K562 (cell line): ENCODE data around the gene MTA1. TPM values are rescaled to one million over a fixed set of nuclear protein-coding genes. Genes with fewer than 3 reads are reported as not detected.

Source experiments
- ATAC-seq: fragments of 200-7000 bp; cut with Tn5 transposase; 3 replicates; pipeline ENCODE4 v1.9.1; 2020; ENCODE audit warnings: moderate library complexity
- BruUV-seq: library from RNA; stranded (reverse); fragments of 400-500 nt; replicated peaks from 2 replicates; lab custom pipeline; 2021; lab: Mats Ljungman, UMichigan
- CTCF ChIA-PET: fragments of 300-600 bp; formaldehyde crosslinking; extraction: SDS; loops from one replicate; lab custom pipeline; 2021; ENCODE audit warnings: low intra/inter-chr PET ratio; lab: Yijun Ruan, JAX
- POLR2A ChIA-PET: fragments of 300-600, 350-650 bp; sonication (Branson Sonifier 250); formaldehyde crosslinking; extraction: SDS; loops from one replicate; lab custom pipeline; 2021; ENCODE audit warnings: antibody characterized with exemption, inconsistent platforms; lab: Yijun Ruan, JAX
- DNase-seq, 4 experiments: peaks; one replicate each; pipeline versions ENCODE4 v3.0.0 to v3.0.0-alpha.2; 2011 to 2018; ENCODE audit warnings: low spot score in 3 of 4, mixed read lengths in 3 of 4; ENCODE audit errors: extremely low read depth in 1 of 4
- FAIRE-seq: peaks from 2 replicates; lab custom pipeline; 2011; peaks lifted over from hg19 to GRCh38; lab: Jason Lieb, UNC
- H2AFZ ChIP-seq: 2 replicates; pipeline ENCODE4 v1.6.0; 2011; ENCODE audit warnings: low read depth, low read length, control low read depth, inconsistent platforms
- H3K27ac ChIP-seq: fragments of 200-600 bp; 3 replicates; pipeline ENCODE4 v1.8.0; 2011; ENCODE audit warnings: low read depth, mild to moderate bottlenecking, control low read depth, inconsistent platforms, low read length, moderate library complexity, mixed read lengths; ENCODE audit errors: extremely low read depth
- H3K27me3 ChIP-seq, 2 experiments: fragments of 300-600 bp in 1 of 2; 2 replicates in 1 of 2; 3 replicates in 1 of 2; pipeline versions ENCODE4 v1.6.0 to v1.8.0; 2011; ENCODE audit warnings: inconsistent platforms in 2 of 2, low read length in 2 of 2, mild to moderate bottlenecking in 1 of 2, mixed read lengths in 1 of 2, moderate library complexity in 1 of 2; ENCODE audit not compliant: control insufficient read depth in 2 of 2, insufficient read depth in 2 of 2
- H3K36me3 ChIP-seq: fragments of 300-600 bp; 3 replicates; pipeline ENCODE4 v1.8.0; 2011; ENCODE audit warnings: mild to moderate bottlenecking, low read length, inconsistent platforms; ENCODE audit not compliant: control insufficient read depth, insufficient read depth
- H3K4me1 ChIP-seq, 2 experiments: fragments of 200-600 bp in 1 of 2; replicated peaks in 1 of 2; 2 replicates in 1 of 2; 3 replicates in 1 of 2; pipeline versions ENCODE4 v1.5.1 to v1.8.0; 2011; ENCODE audit warnings: inconsistent platforms in 2 of 2, low read length in 2 of 2, mild to moderate bottlenecking in 1 of 2, mixed read lengths in 1 of 2, moderate library complexity in 1 of 2; ENCODE audit not compliant: control insufficient read depth in 2 of 2, insufficient read depth in 2 of 2
- H3K4me2 ChIP-seq: 2 replicates; pipeline ENCODE4 v1.6.1; 2011; ENCODE audit warnings: low read length, control low read depth, inconsistent platforms, mixed read lengths; ENCODE audit not compliant: insufficient read depth
- H3K4me3 ChIP-seq: fragments of 200-600 bp; sonication (generic), shearing (Covaris generic); 2 replicates; pipeline ENCODE4 v1.5.1; 2016; ENCODE audit warnings: control low read depth, inconsistent platforms
- H3K79me2 ChIP-seq: fragments of 200-600 bp; 3 replicates; pipeline ENCODE4 v1.8.0; 2011; ENCODE audit warnings: low read length, inconsistent platforms; ENCODE audit not compliant: control insufficient read depth, insufficient read depth
- H3K9ac ChIP-seq, 2 experiments: 2 replicates each; pipeline versions ENCODE4 v1.6.0 to v1.6.1; 2011; ENCODE audit warnings: low read depth in 2 of 2, low read length in 2 of 2, control low read depth in 1 of 2, inconsistent platforms in 1 of 2, mild to moderate bottlenecking in 1 of 2, mixed read lengths in 1 of 2; ENCODE audit not compliant: insufficient read depth in 1 of 2
- H3K9me1 ChIP-seq: one replicate; pipeline ENCODE4 v1.6.0; 2011; ENCODE audit warnings: inconsistent platforms, mild to moderate bottlenecking, low read length, moderate library complexity; ENCODE audit not compliant: control insufficient read depth, insufficient read depth
- H3K9me3 ChIP-seq: replicated peaks from 2 replicates; pipeline ENCODE4 v1.5.1; 2011; ENCODE audit warnings: low read depth, low read length, inconsistent platforms; ENCODE audit not compliant: control insufficient read depth, insufficient read depth
- H4K20me1 ChIP-seq: replicated peaks from 2 replicates; pipeline ENCODE4 v1.6.1; 2011; ENCODE audit warnings: low read length, inconsistent platforms, mixed read lengths; ENCODE audit not compliant: control insufficient read depth, insufficient read depth
- ATF7 ChIP-seq: fragments of 450-650 bp; IDR thresholded peaks from 2 replicates; pipeline ENCODE4 v1.7.1; 2014; ENCODE audit warnings: mild to moderate bottlenecking, moderate library complexity
- CEBPG ChIP-seq, 3 experiments: fragments of 200-800 bp in 1 of 3; sonication (Bioruptor generic) in 1 of 3; sonication (generic) in 1 of 3; formaldehyde crosslinking in 1 of 3; IDR thresholded peaks in 2 of 3; conservative IDR thresholded peaks in 1 of 3; 2 replicates each; pipeline versions ENCODE4 v1.6.1 to v1.8.0; 2016 to 2022; ENCODE audit warnings: missing compliant biosample characterization in 2 of 3, missing genetic modification characterization in 2 of 3, mild to moderate bottlenecking in 1 of 3, missing genetic modification reagents in 1 of 3
- E4F1 ChIP-seq: fragments of 250-450 bp; sonication (Bioruptor Pico); IDR thresholded peaks from 2 replicates; pipeline ENCODE4 v1.5.0; 2021; ENCODE audit warnings: mild to moderate bottlenecking, borderline replicate concordance
- ELK3 ChIP-seq: fragments of 450-650 bp; formaldehyde crosslinking; IDR thresholded peaks from 2 replicates; pipeline ENCODE4 v1.4.0; 2020; ENCODE audit warnings: mild to moderate bottlenecking
- FOXJ3 ChIP-seq: sonication (generic); formaldehyde crosslinking; IDR thresholded peaks from 2 replicates; pipeline ENCODE4 v1.4.0; 2020; ENCODE audit warnings: mild to moderate bottlenecking, missing genetic modification reagents
- HNRNPK ChIP-seq: fragments of 200-400 bp; formaldehyde crosslinking; IDR thresholded peaks from one replicate; pipeline ENCODE4 v1.6.1; 2018; ENCODE audit warnings: mild to moderate bottlenecking, low read depth, low read length; ENCODE audit not compliant: poor library complexity, severe bottlenecking
- SNAPC5 ChIP-seq: fragments of 250-450 bp; sonication (Bioruptor Pico); IDR thresholded peaks from 2 replicates; pipeline ENCODE4 v1.8.0; 2021; ENCODE audit warnings: moderate library complexity, mild to moderate bottlenecking, inconsistent platforms
- ZBTB33 ChIP-seq: sonication (generic); formaldehyde crosslinking; IDR thresholded peaks from 2 replicates; pipeline ENCODE4 v1.8.1; 2023; ENCODE audit warnings: mild to moderate bottlenecking, missing genetic modification reagents
- ZBTB7A ChIP-seq: IDR thresholded peaks from 2 replicates; pipeline ENCODE4 v1.6.1; 2011; ENCODE audit warnings: low read depth, mild to moderate bottlenecking, low read length, moderate library complexity, borderline replicate concordance; ENCODE audit not compliant: control insufficient read depth
- ZEB2 ChIP-seq: fragments of 450-650 bp; IDR thresholded peaks from 2 replicates; pipeline ENCODE4 v1.6.1; 2016
- ZNF175 ChIP-seq: fragments of 200-800 bp; sonication (Bioruptor generic); IDR thresholded peaks from 2 replicates; pipeline ENCODE4 v1.6.1; 2016; ENCODE audit warnings: low read depth, mild to moderate bottlenecking, missing genetic modification characterization, missing compliant biosample characterization
- ZNF408 ChIP-seq: fragments of 250-450 bp; sonication (Bioruptor Pico); IDR thresholded peaks from 2 replicates; pipeline ENCODE4 v1.4.0; 2020; ENCODE audit warnings: low read depth, mild to moderate bottlenecking, moderate library complexity
- WGBS: fragments of 100-300 bp; shearing (Covaris generic); methylation state at CpG from one replicate; pipeline ENCODE4 v1.1.6; 2016; ENCODE audit warnings: low coverage, mixed read lengths; ENCODE audit not compliant: insufficient coverage; ENCODE audit errors: missing lambda C conversion rate; 5-methylcytosine and 5-hydroxymethylcytosine counted together
- in situ Hi-C: fragments of 300-500 bp; cut with MboI; formaldehyde crosslinking; loops from 4 replicates; pipeline ENCODE4 v1.15.0; 2018; ENCODE audit warnings: inconsistent platforms, mixed read lengths
- intact Hi-C: fragments of 100-400 bp; cut with micrococcal nuclease; formaldehyde crosslinking; loops from 2 replicates; pipeline ENCODE4 v1.14.2; 2022
- polyA plus RNA-seq, 8 experiments: library from polyadenylated mRNA; depleted of rRNA in 4 of 8; stranded (reverse) in 5 of 8; unstranded in 3 of 8; fragments of >200 nt; fragmentation: Nextera tagmentation in 2 of 8; fragmentation: Illumina TruSeq in 1 of 8; extraction: Ambion mirVana in 2 of 8; extraction: Trizol in 1 of 8; gene quantifications; 2 replicates each; pipeline versions ENCODE4 v1.2.1 to v1.2.3, GENCODE V29; 2011 to 2014; ENCODE audit warnings: inconsistent platforms in 1 of 8, missing spikeins in 1 of 8
- total RNA-seq, 7 experiments: library from RNA; depleted of rRNA in 6 of 7; stranded (reverse); fragments of >200 nt in 6 of 7; fragmentation: Illumina TruSeq in 2 of 7; extraction: Trizol in 2 of 7; gene quantifications; 2 replicates each; pipeline versions ENCODE4 v1.2.1 to v1.2.3, GENCODE V29; 2011 to 2021; ENCODE audit warnings: low replicate concordance in 1 of 7

MTA1 gene
- total and polyA plus RNA-seq, 9 of the 15 experiments (the other 6 are each of a cell fraction or from before 2014, with no cell fraction given) = 0.13 to 118 (median 32.3) TPM

GRCh38 chr14:105490572-105491365, 71.1 kb downstream of the MTA1 start, which contains the start of gene TEDC1:
TSS of gene TEDC1 (plus strand) at chr14:105491246. CDS start at chr14:105491376, 130 bp downstream.
- CTCF ChIA-PET = interaction anchor here (0.7 to 2.0 kb wide), 3 partner anchors 9 to 120 kb away, joined by 3 to 16 read pairs (median 5); no protein-coding TSS in a partner anchor
- peaks cover 6% of the 10 kb centered on the region for H4K20me1 ChIP-seq
- peak within 1 kb of the TSS; percentile 73; the same call in 1 of the 2 replicates for H3K4me2 ChIP-seq
- DNase-seq = peak; percentile 84 to 98 (median 91)
- peaks cover 2% of the 10 kb centered on the region; the same call in 1 of the 3 replicates for H3K36me3 ChIP-seq
- H3K27me3 ChIP-seq = no peaks in the 10 kb centered on the region
- peak; percentile 90 for ATAC-seq
- H3K79me2 ChIP-seq = peaks cover 5% of the 10 kb centered on the region; the same call in 2 of the 3 replicates
- no peaks in the 10 kb centered on the region for H3K9me1 ChIP-seq
- H3K9me3 ChIP-seq = no peaks in the 10 kb centered on the region
- H2AFZ ChIP-seq = peak within 1 kb of the TSS; percentile 90
- peak; percentile 99 for FAIRE-seq
- intact Hi-C loops (loop anchor here (2.0 kb wide), 2 partner anchors 120 to 190 kb away; partner anchors contain the start of gene BRF1), in situ Hi-C loops (no loop called here)
- WGBS = 1% methylated on average over 27 of the region's 94 CpGs
- peak within 1 kb of the TSS; percentile 83 for H3K4me3 ChIP-seq
- no TSS peak for BruUV-seq
- H3K27ac ChIP-seq = peak within 1 kb of the TSS; percentile 87
- H3K9ac ChIP-seq = peak within 1 kb of the TSS; percentile 71 to 94; a peak in 3 of 4 replicates
- POLR2A ChIA-PET = interaction anchor here (1.9 kb wide), 1 partner anchor 9 kb away, joined by 12 read pairs; no protein-coding TSS in a partner anchor
- H3K4me1 ChIP-seq = peaks cover 1 to 85% of the 10 kb centered on the region in 2 experiments
- no peak for TF ChIP-seq CEBPG (CRISPR knock-in tag; IDR thresholded peaks at IDR 0.05)
- no peak for TF ChIP-seq CEBPG (tag; conservative IDR thresholded peaks at IDR 0.05 in 1 of 2, IDR thresholded peaks at IDR 0.05 in 1 of 2)
- TF ChIP-seq ZNF408 (CRISPR knock-in tag) = no peak
- no peak for TF ChIP-seq FOXJ3 (CRISPR knock-in tag)
- TF ChIP-seq ZBTB7A = peak; percentile 99
- TF ChIP-seq SNAPC5 (CRISPR knock-in tag) = no peak
- TF ChIP-seq HNRNPK = no peak
- peak; percentile 92 for TF ChIP-seq ZEB2
- TF ChIP-seq ELK3 (CRISPR knock-in tag) = no peak
- TF ChIP-seq E4F1 = no peak
- TF ChIP-seq ATF7 = peak; percentile 81
- TF ChIP-seq ZBTB33 (CRISPR knock-in tag) = no peak
- peak; percentile 95 for TF ChIP-seq ZNF175 (CRISPR knock-in tag)
